Germinal center (tissue), 1 donor: ENCODE results near the gene CORO2B.

Experiments
- DNase-seq: peaks from one replicate; pipeline ENCODE4 v3.0.0; 2012; ENCODE audit warnings: mixed read lengths, low spot score

Gene CORO2B

GRCh38 chr15:68650901-68651709, 72.3 kb downstream of the CORO2B start:
- DNase-seq, result peak; percentile 76

- no peak for DNase-seq
Observed at GRCh38 chr15:68651916-68652525, 73.2 kb downstream of the CORO2B start.

GRCh38 chr15:68653031-68653635, 74.3 kb downstream of the CORO2B start:
- DNase-seq, result no peak

DNA sequence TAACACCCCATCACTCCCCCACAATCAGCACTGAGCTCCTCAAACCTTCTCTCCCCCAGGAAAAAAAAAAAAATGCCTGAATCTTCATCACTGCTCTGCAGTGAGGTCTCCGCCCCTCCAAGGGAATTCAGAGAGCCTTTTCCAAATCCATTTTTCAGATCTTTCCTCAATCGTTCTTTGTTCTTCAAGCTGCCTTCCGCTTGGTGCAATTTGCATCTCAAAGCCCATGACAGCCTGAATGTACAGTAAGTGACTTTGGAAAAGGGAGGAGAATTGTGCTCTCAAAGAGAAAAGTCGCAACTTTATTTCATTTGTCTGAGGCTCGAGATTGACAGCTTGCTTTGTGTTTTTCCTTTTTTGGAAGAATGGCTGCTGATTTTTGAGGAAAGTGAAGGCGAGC, 75.0 kb downstream of the CORO2B start:
- no peak for DNase-seq

DNA sequence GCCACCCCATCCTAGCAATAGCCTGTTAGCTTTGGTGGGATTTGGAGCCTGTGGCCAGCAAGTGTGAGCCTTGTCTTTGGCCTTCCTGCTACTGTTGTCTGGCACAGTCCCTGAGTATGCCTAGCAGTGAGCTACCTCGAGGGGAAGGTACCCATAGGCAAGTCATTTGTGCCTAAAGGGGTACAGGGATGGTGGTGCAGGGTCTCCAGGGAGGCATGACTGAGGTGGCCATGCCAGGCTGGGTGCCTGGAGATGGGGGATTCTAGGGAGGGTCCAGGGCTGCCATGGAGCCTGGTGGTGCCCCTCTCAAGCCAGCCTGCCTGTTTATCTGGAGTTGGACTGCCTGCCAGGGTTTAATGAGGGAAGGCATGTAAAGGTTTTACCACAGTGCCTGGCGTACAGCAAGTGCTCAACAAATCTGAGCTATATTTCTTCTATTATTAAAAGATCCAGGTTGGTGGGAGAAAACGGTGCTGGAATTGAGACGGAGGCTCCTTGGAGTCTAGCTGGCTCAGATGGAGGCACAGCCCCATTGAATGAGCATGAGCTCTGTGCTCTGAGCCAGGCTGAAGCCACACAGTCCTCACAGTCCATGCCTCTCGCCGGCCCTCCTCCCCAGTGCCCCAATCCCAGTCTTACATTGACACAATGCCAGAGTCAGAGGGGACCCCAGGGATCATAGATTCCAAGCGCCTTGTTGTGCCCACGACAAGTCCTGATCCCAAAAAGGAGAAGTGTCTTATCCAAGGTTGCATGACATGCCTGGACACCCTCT, 76.2 kb downstream of the CORO2B start:
- no peak for DNase-seq

DNA sequence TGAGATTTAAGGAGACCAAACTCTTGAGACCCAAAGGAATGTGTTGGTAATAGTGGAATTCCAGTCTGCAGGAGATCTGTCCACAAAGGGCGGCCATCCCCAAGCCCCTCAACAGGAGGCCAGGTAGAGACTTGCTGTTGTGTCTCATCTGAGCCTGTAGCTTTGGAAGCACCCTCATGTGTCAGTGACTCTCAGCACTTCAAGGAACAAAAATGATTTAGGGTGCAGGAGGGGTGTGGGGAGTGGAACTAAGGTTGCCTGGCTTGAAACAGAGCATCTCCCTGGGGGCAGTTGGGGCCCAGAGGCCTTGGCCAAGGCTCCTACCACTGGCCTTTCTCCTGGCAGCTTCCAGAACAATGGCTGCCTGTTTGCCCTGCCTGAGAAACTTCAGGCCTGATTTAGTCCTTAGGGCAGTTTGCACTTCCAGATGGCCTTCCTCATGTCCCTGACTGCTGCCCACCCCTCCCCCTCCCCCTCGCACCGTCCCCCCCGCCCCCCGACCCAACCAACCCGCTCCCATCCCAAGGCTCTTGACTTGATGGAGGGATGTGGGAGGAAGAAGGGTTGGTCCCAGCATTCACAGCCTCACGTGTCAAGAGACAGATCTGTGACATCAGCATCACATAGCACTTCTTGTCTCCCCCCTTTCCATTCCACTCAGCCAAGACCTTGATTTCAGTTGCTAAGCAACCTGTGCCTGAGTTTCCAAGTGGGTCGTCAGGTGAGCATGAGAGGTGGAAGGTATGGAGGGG, 77.1 kb downstream of the CORO2B start:
- no peak for DNase-seq

DNA sequence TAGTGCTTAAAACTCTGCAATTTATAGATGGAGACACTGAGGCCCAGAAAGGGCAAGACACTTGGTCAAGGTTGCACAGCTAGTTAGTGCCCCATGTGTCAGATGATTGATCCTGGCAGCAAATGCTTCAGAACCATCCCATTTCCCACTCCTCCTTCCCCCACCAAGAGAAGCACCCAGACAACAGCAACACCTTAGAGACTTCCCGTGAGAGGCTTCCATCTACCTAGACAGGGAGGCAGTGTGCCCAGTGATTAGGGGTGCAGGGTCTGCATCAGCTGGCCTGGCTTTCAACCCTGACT, 77.6 kb downstream of the CORO2B start:
- DNase-seq, result no peak

- DNase-seq, result no peak
Observed at GRCh38 chr15:68658151-68658550, 79.4 kb downstream of the CORO2B start.

DNA sequence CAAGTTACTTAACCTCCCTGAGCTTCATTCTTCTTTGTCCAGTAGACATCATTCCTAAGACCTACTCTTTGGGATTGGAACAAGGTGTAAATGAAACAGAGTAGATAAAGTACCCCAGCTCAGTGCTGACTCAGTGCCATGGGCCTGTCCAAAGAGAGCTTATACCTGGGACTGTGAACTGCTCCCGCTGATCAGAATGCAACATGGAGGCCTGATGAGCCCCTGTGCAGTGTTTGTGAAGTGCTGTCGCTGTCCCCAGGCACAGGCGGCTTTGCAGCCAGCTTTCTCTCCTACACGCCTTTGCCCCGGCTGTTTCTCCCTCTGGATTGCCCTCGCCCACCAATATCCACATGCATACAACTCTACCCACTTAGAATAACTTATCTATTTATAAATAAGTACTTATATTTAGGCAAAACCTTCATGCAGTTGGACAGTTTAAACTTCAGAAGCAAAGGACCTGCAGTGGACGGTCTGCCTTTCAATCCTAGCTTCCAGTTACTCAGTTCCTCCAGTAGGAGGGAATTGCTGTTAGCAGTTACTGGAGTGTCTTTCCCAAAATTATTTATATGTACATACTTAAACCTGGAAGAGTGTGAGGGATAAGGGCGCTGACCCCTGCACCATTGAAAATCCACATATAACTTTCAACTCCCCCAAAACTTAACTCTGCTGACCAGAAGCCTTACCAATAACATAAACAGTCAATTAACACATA, 80.0 kb downstream of the CORO2B start:
- no peak for DNase-seq

DNA sequence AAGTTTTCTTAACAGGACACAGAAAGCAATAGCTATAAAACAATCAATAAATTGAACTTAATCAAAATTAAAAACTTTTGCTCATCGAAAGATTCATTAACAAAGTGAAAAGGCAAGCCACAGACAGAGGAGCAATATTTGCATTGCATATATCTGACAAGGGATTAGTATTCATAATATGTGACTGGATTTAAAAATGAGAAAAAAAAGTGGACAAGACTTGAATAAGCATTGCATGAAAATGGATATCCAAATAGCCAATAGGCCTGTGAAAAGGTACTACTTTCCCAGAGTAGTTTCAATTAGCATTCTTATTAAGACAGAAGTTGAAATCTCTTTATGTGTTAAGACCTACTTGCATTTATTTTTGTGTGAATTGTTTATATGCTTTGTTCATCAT, 84.7 kb downstream of the CORO2B start:
- no peak for DNase-seq

DNA sequence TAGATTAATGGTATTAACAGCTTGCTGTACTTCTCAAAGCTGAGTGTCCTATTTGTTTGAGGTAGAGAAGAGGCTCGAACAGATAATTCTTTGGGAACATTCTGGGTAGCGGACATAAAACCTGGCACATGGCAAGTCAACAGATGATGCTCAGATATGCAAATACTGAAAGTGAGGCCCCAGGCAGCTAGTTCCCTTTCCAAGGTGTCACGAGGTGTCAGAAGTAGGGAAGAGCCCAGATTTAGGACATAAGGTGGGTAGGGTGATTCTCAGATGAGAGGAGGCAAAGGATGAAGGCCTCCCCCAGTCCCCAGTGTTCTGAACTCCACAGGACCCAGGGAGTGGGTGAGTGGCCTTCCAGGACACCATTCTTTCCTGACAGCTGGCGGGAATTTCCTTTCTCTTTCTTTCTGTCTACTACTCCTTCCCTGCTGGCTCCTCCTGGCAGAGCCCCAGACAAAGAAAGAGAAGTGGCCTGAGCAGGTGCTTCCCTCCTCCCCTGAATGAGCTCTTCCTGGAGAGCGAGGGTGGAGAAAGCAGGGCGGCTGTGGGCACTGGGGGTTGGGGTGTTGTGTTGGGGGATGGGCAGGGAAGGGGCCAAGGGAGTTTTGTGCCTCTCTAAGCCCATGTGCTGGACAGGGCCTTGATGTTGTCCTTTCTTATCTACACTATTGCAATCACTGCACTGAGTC, 87.5 kb downstream of the CORO2B start:
- DNase-seq, result no peak

DNA sequence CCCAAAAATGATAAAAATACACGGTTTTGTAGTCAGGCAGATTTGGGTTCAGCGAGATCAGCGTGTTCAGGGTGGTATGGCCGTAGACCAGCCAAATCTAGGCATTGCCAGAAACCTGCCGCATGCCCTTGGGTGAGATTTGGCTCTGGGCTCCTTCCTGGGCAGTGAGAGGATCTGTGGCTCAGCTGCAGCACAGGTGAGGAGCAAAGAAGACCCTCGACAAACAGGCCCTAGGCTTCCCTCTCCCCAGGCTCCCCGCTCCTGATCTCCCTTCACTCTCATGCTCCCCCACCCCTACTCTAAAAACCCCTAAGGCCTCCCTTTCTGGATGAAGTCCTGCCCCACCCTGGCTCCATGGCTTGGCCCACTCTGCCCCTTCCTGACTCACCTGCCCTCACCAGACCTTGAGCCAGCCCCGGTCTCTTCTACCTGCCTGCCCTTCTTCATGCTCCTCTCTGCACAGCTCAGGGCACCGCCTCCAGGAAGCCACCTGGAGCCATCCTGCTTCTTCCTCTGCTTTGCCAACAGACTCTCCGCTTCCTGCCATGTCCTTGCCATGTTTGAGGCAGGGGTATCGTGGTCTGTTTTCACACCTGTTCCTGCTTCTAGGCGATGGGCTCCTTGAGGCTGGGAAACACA, 88.1 kb downstream of the CORO2B start:
- DNase-seq, result no peak

- no peak for DNase-seq
Observed at GRCh38 chr15:68667800-68668625, 89.2 kb downstream of the CORO2B start.

- DNase-seq, result no peak
Observed at GRCh38 chr15:68668926-68669600, 90.3 kb downstream of the CORO2B start.

- DNase-seq, result no peak
Observed at GRCh38 chr15:68672251-68672650, 93.5 kb downstream of the CORO2B start.

DNA sequence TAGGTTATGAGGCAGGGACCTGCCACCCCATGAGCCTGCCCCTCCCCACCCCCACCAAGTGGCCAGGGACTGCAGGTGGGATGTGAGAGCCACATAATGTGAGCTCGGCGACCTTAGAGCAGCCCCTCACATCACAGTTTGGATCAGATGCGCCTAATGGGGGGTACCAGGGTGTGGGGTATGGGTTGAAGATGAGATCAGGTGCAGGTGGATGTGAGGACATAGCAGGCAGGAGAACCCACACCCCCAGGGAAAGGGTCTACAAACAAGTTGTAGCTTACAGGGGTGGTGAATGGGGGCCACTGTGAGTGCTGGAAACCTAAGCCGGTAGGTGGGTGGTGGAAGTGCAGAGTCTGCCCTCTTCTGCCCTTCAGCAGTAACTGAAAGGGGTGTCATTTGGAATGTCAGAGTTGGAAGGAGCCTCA, 94.0 kb downstream of the CORO2B start:
- no peak for DNase-seq

DNA sequence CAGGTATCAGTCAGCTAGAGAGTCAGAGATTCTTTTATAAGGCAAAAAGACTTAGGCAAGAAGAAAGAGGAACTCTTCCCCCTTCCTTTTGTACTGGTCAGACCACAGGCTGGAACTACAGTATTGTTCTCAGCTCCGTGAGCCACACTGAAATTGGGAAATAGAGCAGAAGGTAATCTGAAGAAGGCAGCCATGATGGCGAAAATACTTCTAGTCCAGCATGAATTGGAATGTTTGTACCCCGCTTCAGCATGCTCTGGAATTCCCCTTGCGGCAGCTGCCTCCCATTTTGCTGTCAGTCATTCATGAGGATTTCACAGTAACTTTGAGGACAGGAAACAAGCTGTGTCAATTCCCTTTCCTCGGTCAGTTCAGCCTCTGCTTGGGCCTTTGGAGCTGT, 96.2 kb downstream of the CORO2B start:
- DNase-seq, result no peak

- DNase-seq, result no peak
Observed at GRCh38 chr15:68676011-68676605, 97.3 kb downstream of the CORO2B start.
